Fibroblast of skin of left quadriceps (primary cell): ENCODE measurements around the gene KCTD10.
"Not testable (repeated sequence)": the region's sequence is repeated elsewhere in the genome, so short reads cannot be mapped to it uniquely, and the experiment has no call there.

Source experiments
- DNase-seq, 2 experiments: peaks; one replicate each; pipeline ENCODE4 v3.0.0-alpha.2; 2013; ENCODE audit warnings: low read depth in 2 of 2

Gene KCTD10

DNA sequence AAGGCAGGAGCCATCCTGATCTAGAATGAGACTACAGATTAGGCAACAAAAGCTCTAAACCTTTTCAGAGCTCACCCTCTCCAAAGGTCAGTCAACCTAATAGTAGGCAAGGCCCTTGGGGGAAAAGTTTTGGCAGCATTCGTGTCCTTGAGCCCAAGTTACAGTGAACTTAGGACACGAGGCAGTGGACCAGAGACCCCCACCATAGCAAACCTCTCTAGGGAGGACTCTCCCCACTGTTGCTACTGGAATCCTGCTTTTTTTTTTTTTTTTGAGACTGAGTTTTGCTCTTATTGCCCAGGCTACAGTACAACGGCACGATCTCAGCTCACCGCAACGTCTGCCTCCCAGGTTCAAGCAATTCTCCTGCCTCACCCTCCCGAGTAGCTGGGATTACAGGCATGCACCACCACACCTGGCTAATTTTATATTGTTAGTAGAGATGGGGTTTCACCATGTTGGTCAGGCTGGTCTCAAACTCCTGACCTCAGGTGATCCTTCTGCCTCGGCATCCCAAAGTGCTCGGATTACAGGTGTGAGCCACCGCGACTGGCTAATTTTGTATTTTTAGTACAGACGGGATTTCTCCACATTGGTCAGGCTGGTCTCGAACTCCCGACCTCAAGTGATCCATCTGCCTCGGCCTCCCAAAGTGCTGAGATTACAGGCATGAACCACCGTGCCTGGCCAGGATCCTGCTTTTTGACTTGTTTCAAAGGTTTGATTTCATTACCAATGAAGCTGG is 3.4 kb downstream of the KCTD10 start:
- not testable (repeated sequence) for DNase-seq

DNA sequence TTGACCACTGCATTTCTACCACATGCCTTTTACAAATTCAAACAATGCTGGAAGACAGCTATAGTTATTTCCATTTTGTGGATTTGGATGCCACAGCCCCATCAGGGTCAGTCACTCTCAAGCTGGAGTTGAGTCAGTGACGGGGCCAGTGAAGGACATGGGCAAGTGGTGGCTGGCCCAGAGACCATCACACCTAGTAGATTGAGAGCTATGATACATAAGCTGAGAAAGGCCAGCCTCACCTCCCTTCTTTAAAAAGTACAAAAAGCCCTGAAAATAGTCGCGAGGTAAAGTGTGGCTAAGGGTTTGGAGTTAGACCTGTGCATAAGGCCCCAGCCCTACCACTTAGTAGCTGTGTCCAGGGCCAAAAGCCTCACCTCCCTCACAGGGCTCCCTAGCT is 4.1 kb downstream of the KCTD10 start:
- DNase-seq: no peak

DNA sequence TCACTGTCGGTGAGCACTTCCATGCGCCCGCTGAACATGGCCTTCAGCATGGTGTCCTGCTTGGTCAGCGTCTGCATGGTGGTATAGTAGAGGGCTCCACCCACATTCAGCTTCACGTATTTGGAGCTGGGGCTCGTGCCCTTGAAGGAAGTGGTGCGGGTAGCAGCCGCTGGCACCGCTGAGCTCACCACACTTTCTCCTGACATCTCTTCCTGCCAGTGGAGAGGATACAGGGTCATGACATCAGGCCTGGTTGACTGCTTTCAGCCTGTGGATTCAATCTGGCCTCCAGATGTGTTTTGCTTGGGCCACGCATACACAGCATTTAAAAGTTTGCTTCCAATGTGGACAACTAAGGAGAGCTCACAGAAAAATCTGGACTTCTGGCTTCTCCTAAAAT is 7.6 kb downstream of the KCTD10 start:
- no peak for DNase-seq

DNA sequence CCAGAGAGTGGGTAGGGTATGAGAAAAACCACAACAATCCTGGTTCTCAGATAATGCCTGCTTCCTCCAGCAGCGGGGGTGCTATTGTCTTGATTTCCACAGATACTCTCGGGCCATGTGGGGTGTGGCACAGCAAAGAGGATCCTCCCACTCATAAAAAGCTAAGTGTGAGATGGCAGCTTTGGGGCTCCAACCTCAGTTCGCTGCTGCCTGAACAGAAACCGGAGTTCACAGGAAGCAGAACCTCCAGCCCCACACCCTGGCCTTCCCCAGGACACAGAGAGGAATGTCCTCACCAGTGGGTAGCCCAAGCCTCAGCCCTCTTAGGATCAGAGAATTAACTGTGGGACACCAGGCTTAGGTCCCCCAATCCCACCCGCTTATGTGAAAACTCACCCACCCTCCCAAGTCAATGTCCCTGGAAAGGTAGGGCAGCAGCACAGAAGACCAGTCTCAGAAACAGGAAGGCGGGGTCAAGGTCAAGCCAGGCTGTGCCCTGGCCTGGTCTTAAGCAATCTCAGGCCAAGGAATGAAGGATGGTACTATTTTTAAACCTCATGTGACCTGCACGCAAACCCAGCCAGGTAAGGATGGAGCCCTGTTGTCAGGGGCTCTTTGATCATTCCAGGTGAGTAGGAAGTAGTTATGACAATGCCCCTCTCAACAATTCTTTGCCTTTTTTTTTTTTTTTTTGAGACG is 9.0 kb downstream of the KCTD10 start:
- DNase-seq: no peak

DNA sequence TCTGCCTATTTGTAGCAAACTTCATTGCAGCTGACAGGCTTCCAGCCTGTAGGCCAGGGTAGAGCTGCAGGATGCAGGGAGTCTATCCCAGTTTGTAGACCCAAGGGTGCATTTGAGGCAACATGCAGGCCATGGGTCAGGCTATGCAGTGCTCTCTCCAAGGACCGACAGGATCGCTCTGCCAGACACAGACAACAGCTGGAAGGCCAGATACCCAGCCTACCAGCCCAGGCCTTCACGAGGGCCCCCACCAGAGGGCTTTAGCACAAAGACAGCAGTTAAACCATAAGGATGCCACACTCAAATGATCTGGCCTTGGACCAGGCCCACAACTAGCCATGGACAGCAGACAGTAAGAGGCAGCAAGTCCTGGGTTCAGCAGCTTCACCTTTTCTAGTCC is 10.3 kb downstream of the KCTD10 start:
- DNase-seq: no peak

DNA sequence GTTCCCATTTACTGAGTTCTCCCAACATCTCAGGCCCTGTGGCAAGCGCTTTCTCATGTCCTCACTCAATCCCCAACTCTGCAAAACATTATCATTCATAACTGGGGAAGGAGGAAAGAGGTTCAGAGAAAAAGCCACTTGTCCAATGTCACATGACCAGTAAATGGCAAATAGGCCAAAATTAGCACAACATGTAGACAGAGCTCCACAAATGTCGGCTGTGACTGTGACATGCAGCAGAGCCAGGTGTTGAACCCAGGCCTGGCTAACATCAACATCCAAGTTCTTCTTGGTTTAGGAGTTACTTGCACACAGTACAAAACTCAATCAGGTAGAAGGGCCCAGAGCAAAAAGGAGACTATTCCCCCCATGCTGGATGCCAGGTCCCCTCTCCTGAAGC is 10.8 kb downstream of the KCTD10 start:
- no peak for DNase-seq

DNA sequence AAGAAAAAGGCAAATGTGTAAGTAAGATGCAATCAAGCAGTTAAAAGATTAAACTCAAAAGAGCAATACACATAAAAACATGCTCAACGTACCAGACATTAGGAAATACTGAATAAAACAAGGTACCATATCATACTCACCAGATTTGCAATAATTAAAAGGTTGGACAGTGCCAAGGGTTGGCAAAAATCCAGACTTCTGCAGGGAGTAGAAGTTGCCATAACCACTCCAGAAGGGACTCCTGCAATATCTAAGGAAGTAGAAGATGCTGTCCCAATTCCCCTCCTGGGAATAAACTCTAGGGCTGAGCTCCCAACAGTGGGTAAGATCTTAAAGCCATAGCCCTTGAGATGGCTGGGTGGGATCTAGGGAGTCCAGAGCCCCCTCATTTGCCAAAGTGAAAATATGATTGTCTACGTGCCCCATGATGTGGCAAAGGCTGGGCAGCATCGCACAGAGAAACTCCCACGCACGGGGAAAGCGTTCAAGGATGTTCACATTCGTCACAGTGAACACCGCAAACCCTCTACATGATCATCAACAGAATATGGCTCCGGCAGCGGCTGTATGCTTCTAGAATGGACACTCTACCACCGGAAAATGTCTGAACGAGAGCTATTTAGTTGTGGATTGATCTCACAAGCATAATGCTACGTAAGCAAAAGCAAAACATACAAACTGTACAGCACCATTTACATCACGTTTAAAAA is 12.3 kb downstream of the KCTD10 start:
- DNase-seq: no peak

DNA sequence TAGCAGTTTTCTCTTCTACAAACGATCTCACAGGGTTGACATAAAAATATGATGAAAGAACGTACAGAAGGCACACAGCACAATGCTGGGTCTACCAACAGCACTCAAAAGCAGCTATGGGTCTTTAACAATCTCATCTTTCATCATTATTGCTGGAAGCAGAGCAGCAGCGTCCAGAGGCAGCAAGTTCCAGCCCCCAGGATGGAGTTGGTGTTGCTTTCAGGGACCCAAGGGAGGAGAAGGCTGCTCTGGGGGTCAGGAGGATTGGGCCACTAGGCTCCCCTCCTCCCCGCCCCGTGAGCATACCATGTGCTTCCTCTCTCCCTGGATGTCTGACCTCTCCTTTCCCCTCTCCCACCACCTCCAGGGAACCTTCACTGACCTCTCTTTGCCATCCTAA is 13.3 kb downstream of the KCTD10 start:
- no peak for DNase-seq

DNA sequence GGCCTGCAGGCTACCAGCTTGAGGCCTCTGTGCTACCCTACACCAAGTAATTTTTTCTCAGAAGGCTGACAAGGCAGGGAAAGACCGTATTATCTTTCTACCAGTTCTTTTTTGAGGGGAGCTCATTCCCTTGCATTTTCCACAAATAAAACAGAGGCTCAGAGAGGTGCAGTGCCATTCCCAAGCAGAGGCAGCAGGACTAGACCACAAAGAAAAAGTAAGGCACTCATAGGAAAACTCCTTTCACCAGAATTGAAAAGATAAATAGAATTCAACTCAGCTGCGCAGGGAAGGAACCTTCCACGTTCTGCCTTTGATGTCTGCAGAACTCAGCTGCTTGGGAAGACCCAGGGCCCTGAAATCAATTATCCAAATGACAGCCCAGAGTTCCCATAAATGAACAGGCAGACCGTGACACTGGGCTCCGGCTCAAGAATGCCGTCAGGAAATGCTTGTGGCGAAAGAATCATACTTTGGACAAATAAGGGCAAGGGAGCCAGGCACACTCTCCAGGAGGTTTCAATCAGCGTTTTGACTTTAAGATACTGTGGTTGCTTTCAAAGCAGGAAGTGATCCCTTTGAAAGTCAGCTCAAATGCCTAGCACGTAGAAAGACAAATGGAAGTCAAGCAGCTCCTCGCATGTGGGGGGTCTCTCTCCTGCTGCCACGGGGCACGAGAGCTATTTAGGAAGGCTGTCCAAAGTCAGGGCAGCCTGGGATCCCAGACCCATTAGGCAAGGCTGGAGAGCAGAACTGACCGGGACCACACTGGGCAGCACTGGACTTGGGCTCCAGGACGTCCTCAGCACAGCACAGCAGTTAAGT is 14.0 kb downstream of the KCTD10 start:
- peak; percentile 99 for DNase-seq

DNA sequence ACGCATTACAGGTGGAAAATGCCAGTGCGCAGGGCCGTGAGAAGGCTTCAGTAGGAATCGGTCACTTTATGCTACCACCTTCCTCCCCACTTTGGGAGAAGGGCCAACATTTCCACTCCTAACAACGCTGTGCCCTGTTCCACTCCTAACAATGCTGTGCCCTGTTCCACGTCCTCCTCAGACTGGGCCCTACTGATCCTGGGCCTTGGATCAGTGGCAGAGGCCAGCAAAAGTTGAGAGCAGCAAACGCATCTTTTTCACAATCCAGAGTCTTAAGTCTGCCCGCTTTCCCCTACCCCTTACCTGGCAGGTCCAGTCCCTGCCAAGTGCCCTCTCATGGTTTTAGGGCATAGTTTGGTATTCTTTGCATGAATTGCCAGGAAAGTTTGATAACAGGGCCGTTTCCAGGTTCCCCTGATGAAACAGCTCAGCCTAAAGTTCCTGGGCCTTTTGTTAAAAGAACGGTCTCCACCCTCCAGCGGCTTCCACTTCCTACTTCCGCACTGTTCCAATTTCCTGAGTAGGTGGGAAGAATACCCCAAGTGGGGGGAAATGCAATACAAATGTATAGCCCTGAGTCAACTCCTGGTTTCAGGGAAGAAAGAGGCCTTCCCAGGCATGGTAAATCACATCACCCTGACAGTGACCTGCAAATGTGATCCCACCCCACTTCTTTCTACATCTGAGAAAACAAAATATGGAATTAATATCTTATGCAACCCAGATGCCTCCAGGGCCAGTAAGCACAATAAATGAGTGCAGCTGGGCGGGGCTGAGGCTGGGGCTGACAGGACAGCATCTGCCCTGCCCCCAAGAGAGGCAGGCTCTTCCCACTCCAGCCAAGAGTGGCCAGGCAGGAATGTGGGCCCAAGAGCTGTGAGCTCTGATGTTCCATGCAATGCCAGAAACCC is 15.0 kb downstream of the KCTD10 start:
- DNase-seq: peak; percentile 98 to 99

DNA sequence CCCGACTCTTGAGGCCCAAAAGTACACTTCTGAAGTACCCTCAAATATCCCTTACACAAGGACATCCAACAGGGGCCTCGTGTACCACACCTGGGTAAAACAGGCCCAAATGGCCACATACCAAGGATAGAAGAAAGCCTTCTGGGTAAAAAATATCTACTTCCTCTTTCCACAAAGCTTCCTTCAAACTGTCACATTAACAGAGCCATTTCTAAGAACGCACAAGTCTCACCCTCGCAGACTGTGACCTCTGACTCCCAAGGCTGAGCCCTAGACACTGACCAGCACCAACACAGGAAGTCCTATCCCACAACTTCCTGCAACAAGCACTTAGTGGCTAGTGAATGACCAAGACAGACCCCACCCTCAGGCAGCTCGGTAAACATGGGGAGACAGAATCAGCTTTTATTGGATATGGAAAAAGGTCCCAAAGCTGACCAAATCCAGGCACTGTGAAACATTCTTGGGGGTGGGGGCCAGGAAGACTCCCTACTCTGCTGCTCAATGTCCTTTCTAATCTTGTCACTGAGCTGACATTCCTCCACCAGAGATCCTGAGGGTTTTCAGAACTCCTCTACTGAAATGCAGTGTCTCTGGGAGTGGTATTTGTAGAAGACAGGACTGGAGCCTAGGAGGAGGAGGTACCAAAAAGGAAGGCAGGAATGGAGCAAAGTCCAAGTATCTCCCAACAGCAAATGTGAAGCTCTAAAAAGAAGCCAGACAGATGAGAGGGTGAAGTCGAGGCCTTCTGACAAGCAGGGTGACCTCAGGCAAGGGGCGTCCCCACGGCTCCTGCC is 15.9 kb downstream of the KCTD10 start:
- no peak for DNase-seq

DNA sequence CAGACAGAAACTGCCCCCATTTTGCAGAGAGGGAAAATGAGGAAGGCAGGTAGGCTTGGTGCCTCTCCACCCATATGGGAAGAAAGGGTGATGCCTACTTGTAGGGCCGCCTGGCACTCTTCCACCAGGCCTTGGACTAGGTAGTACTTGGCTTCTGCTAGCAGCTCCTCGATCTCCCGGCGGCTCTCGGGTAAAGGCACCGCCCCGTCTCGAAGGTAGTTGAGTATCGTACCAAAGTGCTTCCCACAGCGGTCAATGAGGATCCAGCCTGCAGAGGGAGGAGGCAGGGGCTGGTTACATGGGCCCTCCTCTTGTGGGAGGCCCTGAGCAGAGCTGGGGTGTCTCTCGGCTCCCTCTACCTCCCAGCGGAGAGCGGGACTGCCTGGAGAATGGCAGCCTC is 16.6 kb downstream of the KCTD10 start:
- no peak for DNase-seq

DNA sequence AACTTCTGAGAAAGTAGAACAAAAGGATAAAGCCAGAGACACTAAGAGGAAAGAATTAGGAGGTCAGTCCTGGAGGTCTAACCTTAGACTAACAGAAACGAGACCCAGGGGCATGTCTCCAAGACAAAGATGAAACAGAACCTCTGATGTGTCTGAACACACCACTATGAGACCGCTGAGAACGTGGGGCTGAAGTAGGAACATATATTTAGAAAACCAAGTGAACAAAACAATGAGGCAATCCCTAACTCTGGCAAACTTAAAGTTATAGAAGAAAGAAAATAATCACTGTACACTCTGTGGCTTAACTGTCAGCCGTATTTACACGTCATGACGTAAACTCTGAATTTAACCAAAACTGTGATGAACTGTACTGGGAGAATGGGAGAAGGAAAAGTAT is 17.9 kb downstream of the KCTD10 start:
- DNase-seq: no peak

DNA sequence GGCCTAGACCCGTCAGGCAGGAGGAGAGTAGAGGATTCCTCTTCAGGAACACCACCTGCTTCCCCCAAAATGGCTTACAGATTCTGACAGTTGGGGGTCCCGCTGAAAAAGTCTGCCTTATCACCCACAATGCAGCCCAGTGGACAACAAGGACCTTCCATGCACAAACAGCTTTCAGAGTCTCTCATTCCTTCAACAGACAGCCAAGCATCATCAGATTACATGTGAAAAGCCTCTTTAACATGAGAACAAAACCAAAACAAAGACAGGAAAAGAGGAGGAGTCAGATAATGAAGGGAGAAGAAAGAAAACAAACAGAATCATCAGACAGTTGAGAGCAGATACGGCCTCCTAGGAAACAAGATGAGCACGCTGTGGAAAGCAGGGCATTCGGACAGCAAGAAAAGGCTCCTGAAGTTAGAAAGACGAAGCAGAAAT is 18.3 kb downstream of the KCTD10 start:
- DNase-seq: no peak

DNA sequence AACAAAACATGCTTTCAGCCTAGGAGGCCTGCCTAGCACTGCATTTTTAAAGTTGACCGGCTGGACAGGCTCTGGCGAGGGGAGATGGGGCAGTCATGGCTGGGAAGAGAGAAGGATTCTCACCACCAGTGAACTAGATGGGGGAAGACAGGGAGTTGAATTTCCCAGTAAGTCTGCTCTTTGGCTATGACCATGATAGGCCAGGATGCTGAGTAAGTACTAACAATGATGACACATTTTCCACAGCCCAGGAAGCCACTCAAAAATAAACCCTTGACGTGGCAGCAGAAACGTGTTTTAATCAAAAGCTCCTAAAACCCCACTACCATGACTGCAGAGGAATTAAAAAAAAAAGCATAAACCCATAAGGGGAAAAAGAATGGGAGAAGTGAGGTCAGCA is 19.0 kb downstream of the KCTD10 start:
- DNase-seq: no peak

DNA sequence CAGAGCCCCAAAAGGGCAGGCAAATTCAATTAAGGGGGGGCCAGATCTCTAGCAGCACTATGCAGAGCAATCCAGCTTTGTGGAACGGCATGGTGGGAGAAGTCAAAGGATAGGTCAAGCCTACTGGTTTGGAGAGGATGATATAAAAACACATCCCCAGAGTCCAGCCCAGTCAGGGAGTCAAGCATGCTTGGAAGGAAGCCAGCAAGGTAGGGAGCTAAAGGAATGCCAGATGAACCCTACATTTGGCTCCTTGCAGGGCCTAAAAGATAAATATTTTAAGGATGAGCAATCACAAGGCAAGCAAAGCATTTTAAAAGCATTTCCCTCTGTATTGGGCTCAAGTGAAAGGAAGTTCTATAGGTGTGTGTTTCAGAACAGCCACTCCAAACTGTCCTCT is 21.4 kb downstream of the KCTD10 start:
- no peak for DNase-seq

DNA sequence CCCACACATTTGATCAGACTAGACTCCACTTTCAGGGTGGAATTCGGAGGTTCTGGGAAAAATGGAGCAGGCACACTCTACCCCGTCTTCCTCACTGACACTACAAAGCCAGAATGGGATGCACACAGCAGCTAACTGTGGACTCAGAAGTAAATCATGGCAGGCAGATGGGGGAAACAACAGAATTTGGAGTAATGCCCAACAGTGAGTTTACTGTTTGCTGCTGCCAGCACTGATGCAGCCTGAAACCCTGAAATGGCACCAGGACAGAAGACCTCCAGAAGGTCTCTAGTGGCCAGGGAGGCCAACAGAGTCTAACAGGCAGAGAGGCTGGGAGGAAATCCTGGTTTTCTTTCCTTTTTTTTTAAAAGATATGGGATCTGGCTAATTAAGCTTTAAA is 24.6 kb downstream of the KCTD10 start:
- no peak for DNase-seq

DNA sequence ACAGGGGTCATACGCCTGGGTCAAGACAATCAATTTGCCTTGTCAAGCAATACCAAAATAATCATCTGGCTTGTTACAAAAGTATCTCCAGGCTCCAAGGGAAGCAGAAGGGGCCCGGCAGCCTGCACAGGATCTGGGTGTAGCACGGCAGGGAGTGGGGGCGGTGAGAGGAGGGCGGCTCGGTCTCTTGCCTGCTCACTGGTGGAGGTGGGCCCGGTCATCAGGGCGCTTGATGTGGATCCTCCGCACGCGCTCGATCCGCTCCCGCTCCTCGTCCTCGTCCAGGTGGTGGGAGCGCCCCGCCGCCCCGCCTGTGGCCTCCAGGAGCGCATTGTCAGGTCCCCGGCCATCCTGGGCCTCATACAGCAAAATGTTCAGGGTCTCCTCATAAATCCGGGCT is 25.7 kb downstream of the KCTD10 start:
- DNase-seq: no peak

DNA sequence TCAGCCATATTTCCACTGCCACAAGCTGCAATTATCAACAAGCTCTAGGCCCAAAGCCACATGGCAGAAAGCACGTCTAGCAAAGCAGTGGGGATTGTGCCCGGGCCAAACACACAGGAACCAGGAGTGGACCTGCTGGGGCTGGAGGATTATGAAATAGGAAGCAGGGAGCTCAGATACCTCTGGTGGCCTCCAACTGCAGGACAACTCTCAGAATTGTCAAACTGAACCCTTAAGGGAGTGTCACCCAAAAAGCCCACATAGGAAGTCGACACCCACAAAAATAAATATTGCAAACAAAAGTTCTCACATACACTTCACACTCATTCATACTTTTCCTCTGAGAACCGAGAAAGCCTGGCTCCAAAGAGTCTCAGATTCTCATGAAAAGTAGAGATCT is 26.1 kb downstream of the KCTD10 start:
- no peak for DNase-seq

DNA sequence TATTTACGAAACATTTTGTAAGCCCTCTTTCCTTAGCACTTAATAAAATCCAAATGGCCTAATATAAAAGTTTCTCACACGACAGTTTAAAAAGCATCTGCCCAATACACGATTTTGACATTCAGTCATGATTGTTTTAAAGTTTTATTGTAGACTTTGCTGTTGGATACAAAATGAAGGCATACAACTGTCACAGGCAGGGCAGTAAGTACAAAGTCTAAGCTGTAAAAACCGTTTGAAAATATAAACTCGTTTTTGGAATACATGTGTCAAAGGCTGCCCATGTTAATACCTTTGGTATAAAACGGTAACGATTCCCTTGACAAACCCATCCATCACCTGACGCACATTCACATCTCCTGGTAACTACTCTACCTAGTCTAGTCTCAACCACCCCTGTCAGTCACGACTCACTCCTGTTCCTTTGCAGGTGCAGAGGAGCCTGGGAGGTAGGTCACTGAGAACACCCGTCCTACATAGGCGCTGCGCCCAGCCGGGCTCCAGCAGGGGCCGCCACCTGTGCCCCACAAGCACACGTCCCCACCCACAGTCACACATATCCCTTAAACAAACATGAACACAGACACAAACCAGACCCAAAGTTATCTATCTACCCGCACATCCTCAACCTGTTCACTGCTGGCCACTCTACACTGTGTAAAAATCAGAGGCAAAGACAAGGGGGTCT is 27.1 kb downstream of the KCTD10 start:
- no peak for DNase-seq
